ENCODE measurements around the gene HSPD1.

DNA sequence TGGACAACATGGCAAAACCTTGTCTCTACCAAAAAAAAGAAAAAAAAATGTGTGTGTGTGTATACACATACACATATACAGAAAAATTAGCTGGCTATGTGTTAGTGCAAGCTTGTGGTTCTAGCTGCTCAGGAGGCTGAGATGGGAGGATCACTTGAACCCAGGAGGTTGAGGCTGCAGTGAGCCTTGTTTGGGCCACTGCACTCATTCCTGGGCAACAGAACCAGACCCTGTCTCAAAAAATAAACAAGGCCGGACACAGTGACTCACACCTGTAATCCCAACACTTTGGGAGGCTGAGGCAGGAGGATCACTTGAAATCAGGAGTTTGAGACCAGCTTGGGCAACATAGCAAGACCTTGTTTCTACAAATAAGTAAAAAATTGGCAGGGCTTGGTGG lies 44.2 kb downstream of the HSPD1 start:
- TF ChIP-seq, protein P1, sequence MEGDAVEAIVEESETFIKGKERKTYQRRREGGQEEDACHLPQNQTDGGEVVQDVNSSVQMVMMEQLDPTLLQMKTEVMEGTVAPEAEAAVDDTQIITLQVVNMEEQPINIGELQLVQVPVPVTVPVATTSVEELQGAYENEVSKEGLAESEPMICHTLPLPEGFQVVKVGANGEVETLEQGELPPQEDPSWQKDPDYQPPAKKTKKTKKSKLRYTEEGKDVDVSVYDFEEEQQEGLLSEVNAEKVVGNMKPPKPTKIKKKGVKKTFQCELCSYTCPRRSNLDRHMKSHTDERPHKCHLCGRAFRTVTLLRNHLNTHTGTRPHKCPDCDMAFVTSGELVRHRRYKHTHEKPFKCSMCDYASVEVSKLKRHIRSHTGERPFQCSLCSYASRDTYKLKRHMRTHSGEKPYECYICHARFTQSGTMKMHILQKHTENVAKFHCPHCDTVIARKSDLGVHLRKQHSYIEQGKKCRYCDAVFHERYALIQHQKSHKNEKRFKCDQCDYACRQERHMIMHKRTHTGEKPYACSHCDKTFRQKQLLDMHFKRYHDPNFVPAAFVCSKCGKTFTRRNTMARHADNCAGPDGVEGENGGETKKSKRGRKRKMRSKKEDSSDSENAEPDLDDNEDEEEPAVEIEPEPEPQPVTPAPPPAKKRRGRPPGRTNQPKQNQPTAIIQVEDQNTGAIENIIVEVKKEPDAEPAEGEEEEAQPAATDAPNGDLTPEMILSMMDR (conservative IDR thresholded peaks at IDR 0.05 in 1 of 2, IDR thresholded peaks at IDR 0.05 in 1 of 2; ENCODE audit: extremely low read depth in 1 of 2, insufficient read depth in 1 of 2, low read depth in 1 of 2, low read length in 2 of 2) = no peak
- TF ChIP-seq EZH2 (IDR thresholded peaks at IDR 0.05; ENCODE audit: borderline replicate concordance, low read length) = no peak
